Fibroblast of skin of right biceps (primary cell): Measurements from ENCODE around the gene CACNA1S.

Experiments used
- DNase-seq: peaks from one replicate; pipeline ENCODE4 v3.0.0-alpha.2; 2013

The CACNA1S gene

GRCh38 chr1:201024625-201024998, 87.6 kb downstream of the CACNA1S start:
- no peak for DNase-seq

GRCh38 chr1:201023920-201024624, 88.2 kb downstream of the CACNA1S start:
- no peak for DNase-seq

- DNase-seq: peak; percentile 80
Observed at GRCh38 chr1:201023517-201023902, 88.7 kb downstream of the CACNA1S start, which contains the start of gene KIF21B. KIF21B (minus strand) TSS chr1:201023714; CDS start chr1:201023383, 331 bp downstream.

- DNase-seq: no peak
Observed at GRCh38 chr1:201022820-201023516, 89.3 kb downstream of the CACNA1S start.

GRCh38 chr1:201022493-201022819, 89.8 kb downstream of the CACNA1S start:
- no peak for DNase-seq

- DNase-seq: no peak
Observed at GRCh38 chr1:201021630-201022492, 90.4 kb downstream of the CACNA1S start.

GRCh38 chr1:201020721-201021629, 91.3 kb downstream of the CACNA1S start:
- DNase-seq: no peak

- DNase-seq: no peak
Observed at GRCh38 chr1:201020040-201020591, 92.1 kb downstream of the CACNA1S start.

GRCh38 chr1:201019321-201019977, 92.8 kb downstream of the CACNA1S start:
- DNase-seq: peak; percentile 73

- DNase-seq: no peak
Observed at GRCh38 chr1:201017828-201018163, 94.4 kb downstream of the CACNA1S start.

GRCh38 chr1:201016943-201017827, 95.0 kb downstream of the CACNA1S start:
- peak; percentile 23 for DNase-seq

GRCh38 chr1:201016211-201016651, 96.0 kb downstream of the CACNA1S start:
- peak; percentile 67 for DNase-seq

GRCh38 chr1:201015551-201016091, 96.6 kb downstream of the CACNA1S start:
- DNase-seq: no peak

GRCh38 chr1:201014816-201015200, 97.4 kb downstream of the CACNA1S start:
- no peak for DNase-seq

- no peak for DNase-seq
Observed at GRCh38 chr1:201013991-201014815, 98.0 kb downstream of the CACNA1S start.

- no peak for DNase-seq
Observed at GRCh38 chr1:201013031-201013485, 99.2 kb downstream of the CACNA1S start.

- no peak for DNase-seq
Observed at GRCh38 chr1:201011616-201012015, 100.6 kb downstream of the CACNA1S start.

GRCh38 chr1:201009962-201010645, 102.1 kb downstream of the CACNA1S start:
- DNase-seq: peak; percentile 20
